Smooth muscle cell of the brain vasculature (primary cell): Measurements from ENCODE around the gene TRMT61A.

ENCODE experiments used
- DNase-seq: peaks from one replicate; pipeline ENCODE4 v3.0.0-alpha.2; 2012; ENCODE audit warnings: low read depth, low spot score

The TRMT61A gene

DNA sequence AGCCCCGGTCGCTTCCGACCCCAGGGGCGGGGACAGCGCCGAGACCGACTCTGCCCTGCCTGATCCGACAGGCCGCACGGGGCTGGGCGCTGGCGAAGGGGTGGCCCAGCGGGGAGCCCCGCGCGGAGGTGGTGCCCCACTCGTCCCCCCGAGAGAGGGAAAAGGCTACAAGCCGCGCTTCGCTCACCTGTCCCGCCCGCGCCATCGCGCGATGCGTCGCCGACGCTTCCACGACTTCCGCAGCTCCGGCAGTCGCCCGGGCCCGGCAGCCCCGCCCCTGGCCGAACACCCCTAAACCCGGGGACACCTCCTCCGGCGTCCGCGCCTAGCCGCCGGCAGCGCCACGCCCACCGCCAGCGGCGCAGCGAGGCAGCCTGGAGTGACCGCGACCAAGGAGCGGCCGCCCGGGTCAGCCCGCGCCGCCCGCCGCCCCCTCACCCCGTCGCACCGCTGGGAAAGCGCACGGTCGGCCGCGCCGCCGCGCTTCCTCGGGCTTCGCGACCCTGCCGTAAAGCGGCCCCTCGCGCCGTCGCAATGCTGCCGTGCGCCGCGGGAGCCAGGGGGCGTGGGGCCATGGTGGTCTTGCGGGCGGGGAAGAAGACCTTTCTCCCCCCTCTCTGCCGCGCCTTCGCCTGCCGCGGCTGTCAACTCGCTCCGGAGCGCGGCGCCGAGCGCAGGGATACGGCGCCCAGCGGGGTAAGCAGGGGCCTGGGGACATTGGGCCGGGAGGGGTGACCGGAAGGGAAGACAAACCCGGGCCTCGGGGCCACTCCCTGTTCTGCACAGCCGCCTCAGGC is 33.6 kb downstream of the TRMT61A start, which contains the start of the genes BAG5 and COA8:
TSS of gene BAG5 (minus strand) at position 229 of the 797 bp plus-strand sequence. CDS start 1,493 bp downstream, outside the sequence.
TSS of gene COA8 (plus strand) at position 532 of the 797 bp plus-strand sequence. CDS start at position 574, 42 bp downstream.
- DNase-seq, result peak; percentile 47

DNA sequence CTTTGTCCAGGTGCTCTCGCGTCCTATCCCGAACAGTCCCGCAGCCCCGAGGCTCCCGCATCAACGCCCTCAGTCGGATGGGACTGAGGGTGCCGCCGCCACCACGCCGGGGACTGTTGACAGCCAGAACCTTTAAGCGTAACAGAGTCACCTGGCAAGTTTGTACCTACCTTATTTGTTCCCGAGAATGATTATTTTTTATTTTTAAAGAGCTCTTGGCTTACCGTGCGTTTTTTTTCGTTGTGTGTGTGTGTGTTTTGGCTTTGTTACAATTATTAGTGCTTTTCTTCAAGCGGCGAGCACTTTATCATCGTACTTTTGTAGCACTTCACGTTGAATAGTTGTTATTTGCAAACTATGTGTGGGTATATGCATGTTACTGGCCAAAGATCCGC is 34.2 kb downstream of the TRMT61A start:
- DNase-seq, result no peak

DNA sequence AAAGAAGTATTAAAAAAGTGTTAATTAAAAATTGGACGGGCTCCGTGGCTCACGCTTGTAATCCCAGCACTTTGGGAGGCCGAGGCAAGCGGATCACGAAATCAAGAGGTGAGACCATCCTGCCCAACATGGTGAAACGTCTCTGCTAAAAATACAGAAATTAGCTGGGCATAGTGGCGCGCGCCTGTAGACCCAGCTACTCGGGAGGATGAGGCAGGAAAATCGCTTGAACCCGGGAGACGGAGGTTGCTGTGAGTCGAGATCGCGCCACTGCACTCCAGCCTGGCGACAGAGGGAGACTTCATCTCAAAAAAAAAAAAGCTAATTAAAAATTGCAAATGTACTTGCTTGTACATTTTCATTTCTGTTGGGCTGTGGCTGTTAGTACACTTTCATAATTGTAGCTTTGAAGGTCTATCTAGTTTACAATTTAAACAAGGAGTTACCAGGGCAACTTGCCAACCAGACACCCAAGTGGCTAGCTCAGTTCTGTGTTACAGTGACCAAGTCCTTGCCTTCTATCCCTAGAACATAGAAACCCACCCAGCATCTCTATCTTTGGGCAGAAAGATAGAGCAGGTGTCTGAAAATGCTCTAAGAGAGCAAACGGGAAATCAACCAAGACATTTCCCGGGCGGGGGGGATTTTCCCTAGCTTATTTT is 35.0 kb downstream of the TRMT61A start:
- no peak for DNase-seq

DNA sequence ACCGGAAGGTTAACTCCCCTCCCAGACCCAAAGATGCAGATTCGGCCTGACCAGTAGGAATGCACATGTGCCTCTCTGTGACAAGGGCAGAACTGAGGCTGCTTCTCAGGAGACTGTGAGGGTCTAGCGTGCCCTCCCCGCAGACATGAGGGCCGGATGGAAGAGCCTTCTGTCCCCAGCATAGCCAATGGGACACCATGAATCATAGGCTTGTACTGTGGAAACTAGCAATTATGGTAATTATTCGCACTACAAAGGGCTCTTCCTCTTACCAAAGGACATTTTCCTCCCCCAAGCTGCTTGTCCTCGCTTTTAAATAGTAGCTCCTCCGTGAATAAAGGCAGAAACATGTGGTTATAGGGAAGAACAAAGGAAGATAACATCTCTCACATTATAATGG is 40.0 kb downstream of the TRMT61A start:
- DNase-seq, result no peak

DNA sequence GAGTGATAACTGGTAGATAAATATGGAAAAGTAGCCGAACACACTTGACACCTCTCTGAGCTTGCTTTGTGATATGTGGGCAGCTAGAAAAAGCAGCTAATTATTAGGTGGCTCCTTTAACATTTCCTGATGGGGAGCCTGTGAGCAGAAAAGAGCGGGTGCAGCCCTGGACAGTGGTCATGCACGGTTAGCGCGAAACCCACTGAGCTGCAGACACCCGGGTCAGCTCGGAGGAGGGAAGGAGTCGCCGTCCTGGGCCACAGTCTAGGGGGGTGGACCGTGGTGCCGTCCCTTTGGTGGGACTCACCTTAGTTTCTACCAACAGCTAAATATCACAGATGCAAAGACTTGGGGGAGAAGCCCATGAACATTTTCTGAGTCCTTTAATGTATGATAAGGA is 40.4 kb downstream of the TRMT61A start:
- DNase-seq, result no peak

DNA sequence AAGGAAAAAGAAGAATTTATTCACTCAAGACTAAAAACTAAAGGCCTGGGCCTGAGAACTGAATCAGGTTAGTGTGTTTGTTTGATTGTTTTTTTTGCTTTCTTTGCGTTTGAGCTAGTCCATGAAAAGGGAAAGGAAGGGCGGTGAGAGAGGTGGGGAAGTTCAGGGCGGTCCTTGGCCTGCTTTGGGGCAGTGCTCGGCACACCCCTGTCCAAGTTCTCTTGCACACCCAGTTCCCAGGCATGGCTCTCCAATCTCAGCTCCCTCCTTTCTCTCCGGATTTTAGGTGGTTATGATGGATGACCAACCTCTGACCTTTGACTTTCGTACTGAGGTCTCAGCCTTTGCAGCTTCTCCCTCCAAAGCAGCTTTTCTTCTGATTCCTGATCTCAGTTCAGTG is 45.1 kb downstream of the TRMT61A start:
- DNase-seq, result no peak

DNA sequence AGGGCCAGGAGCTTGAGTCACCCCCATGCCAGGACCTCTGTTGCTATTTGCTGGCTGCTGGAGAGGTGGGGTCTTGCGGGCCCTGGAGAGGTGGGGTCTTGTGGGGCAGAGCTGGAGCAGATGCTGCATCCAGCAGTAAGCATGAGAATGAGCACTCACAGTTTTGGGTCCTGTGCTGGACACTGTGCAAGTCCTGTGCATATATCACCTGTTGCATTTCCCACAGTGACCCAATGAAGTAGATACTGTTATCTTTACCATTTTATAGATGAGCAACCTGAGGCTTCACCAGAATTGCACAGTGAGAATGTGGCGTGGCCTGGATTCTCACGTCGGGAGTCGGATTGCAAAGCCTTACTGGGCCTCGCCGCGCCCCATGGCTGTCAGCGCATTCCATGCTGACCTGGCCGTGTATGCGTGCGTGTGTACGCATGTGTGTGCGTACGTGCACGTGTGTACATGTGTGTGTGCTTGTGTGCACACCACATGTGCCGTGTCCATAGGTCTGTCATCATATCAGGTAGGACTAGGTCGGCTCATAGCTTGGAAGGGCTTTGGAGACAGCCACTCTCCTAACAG is 45.8 kb downstream of the TRMT61A start:
- no peak for DNase-seq

DNA sequence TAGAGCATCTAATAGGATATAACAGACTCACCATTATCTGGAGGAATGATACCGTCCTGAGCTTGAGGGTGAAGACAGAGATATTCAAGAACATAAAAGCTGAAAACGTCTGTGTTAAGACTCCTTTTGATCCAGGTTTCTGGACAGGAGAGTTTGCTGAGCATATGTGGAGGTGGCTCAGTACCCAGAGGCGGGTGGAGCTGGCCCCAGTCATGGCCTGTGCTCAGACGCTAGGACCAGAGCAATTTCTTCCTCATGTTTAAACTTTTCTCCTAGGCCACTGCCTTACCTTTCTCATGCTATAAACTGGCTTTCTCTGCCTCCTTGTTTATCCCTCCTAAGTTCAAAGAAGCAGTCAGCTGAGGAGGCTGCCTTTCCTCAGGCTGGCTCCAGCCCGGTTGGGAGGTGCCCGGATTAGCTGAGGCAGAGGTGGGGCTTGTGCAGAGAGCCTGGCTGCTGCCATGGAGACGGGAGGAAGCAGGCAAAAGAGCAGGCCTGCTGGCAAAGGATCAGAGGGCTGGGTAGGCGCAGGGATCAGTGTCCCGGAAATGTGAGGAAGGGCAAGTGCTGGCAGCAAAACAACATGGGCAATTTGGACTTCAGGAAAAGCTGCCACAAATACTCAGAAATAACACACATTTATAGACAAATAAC is 47.5 kb downstream of the TRMT61A start:
- peak; percentile 63 for DNase-seq

DNA sequence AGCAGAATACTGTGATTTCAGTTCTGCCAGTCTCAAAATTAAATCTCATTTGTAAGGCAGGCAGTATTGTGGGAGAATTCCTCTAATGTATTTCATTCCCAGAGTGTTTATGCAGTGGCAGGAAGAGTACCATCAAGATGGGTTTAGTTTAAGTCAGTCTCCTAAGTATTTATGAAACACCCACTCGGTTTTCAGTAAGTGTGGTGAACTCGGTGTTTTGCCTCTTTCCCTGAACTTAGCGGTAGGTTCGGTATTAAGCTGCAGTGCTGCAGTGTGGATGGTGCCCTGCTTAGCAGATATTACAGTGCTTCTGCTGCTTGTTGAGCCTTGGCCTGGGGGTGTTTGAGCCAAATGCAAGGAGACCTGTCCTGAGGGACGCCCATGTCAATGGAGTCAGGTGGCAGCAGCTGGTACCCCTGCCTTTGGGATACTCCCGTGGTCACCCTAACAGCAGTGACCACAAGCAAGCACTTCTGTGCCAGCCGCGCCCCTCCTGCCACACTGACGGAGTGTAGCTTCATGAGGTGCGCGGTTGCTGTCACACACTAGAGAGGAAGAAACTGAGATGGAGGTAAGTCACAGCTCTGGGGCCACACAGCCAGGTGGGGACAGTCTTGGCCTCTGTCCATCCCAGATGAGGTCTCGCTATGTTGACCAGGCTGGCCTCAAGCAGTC is 49.5 kb downstream of the TRMT61A start:
- no peak for DNase-seq

DNA sequence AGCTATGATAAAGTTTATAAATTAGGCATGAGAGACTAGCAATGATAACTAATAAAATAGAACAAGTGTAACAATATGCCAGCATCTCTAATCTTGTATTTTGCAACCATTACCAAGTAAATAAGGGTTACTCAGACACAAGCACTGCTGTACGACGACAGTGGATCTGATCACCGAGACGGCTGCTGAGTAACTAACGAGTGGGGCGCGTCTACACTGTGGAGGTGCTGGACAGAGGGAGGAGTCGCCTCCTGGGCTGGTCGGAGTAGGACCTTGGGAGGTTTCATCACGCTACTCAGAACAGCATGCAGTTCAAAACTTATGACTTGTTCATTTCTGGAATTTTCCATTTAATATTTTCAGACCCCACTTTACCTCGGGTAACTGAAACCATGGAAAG is 52.2 kb downstream of the TRMT61A start:
- DNase-seq, result no peak

DNA sequence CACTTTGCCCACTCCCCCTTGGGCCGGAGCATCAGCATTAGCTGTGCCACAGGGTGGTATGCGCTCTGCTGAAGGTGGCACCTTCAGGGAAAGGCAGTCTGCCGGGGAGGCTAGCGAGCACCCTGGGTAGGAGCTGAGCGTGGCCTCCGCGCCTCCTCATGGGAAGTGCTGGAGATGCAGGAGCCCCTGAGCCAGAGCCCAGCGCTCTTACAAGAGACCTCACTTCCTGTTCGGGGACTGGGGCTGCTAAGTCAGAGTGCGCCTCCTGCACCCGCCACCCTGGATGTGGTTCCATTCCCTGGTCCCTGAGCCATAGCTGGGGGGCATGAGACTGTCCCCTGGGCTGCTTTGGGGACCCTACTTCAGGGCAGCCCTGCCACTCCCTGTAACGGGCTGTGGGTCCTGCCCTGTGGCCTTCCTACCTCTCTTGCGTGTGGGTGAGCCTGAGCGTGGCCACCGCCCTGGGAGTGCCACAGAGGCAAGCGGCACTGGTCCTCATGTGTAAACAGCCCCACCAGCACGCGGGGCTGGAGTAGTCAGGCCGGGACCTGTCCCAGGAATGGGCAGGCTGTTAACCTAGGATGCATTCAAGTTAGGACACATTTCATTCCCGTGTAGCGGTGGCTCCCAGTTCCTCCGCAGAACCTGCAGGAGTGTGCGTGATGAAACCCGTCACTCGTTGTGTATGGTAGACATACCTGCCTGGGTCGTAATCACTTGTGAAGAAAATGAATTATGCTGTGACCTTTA is 53.1 kb downstream of the TRMT61A start:
- no peak for DNase-seq

DNA sequence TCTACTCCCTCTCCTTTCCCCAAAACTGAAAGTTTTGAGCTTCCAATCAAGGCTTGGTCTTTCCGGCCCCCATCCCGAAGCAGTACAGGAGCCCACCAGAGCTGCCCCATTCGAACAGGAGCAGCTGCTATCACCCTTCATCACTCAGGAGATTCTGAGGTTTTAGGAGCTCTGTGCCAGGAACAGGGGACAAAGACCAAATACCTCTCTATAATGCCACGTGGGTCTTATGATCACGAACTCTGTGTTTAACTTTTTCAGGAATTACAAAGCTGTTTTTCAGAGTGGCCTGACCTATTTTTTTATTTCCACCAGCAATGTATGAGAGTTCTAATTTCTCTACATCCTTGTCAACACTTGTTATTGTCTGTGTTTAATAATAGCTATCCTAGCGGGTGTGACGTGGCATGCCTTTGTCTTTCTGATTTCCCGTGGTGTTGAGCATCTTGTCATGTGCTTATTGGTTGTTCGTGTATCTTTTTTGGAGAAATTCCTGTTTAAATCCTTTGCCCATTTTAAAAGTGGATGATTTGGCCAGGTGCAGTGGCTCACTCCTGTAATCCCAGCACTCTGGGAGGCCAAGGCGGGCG is 55.4 kb downstream of the TRMT61A start:
- no peak for DNase-seq
